ENCODE measurements around the gene TSHZ1. TPM values are rescaled to one million over a fixed set of nuclear protein-coding genes. Genes with fewer than 3 reads are reported as not detected.

TSHZ1 gene
- total RNA-seq, 3 donors from 2014 or later, result 22.7 to 66.6 (median 36.9) TPM

DNA sequence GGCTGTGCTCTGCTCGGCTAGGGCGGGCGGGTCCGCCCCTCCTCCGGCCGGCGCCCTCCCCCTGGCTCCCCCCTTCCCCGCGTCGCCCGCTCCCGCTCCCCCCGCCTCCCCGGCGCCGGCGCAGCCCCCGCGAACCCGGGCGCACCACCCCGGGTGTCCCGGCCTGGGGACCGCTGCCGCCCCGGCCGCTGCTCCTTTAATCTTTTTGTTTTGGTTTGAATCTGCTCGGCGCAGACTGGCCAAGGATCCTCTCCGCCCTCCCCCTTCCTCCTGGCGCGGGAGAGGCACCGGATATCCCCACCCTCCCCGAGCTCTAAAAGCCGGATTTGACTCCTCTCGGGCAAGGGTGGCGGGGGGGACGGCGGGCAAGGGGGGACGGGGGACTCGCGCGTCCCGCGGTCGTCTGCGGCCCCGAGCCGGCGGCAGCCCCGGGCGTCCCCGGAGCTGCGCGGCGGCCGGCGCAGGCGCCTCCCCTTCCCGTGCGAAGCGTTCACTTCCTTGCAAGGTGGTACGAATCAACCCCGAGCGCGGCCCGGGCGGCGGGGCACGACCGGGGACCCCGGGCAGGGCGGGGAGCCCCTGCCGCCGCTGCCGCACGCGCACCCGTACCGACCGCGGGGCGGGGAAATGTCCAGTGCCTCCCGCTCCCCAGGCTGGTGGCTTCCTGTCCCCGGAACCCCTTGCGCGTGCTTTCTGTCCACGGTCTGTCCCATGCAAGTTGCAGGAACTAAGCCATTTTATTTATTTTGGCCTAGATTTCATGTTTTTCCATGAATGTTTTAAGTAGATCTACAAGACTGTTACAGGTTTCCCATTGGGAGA, 1.3 kb upstream of the TSHZ1 start, which contains the start of gene PTGR3:
TSS of gene PTGR3 (minus strand) at position 11 of the 822 bp plus-strand sequence. CDS start 81 bp downstream, outside the sequence.
- intact Hi-C loops (cut with DNase I, micrococcal nuclease), result loop anchor here (10.0 kb wide), 2 partner anchors 565 to 715 kb away; partner anchors contain the start of gene CNDP2 (in 1 of the 2)
- ATAC-seq (peak; percentile 69), DNase-seq (peak; percentile 89 to 90 (median 89))
- TF ChIP-seq, protein P1, sequence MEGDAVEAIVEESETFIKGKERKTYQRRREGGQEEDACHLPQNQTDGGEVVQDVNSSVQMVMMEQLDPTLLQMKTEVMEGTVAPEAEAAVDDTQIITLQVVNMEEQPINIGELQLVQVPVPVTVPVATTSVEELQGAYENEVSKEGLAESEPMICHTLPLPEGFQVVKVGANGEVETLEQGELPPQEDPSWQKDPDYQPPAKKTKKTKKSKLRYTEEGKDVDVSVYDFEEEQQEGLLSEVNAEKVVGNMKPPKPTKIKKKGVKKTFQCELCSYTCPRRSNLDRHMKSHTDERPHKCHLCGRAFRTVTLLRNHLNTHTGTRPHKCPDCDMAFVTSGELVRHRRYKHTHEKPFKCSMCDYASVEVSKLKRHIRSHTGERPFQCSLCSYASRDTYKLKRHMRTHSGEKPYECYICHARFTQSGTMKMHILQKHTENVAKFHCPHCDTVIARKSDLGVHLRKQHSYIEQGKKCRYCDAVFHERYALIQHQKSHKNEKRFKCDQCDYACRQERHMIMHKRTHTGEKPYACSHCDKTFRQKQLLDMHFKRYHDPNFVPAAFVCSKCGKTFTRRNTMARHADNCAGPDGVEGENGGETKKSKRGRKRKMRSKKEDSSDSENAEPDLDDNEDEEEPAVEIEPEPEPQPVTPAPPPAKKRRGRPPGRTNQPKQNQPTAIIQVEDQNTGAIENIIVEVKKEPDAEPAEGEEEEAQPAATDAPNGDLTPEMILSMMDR (IDR thresholded peaks at IDR 0.05), result no peak
- H3K36me3 ChIP-seq (ENCODE audit: low read depth), result no peaks in the 10 kb centered on the region
- no peaks in the 10 kb centered on the region for H3K9me3 ChIP-seq
- H3K4me3 ChIP-seq, result peak within 1 kb of the TSS; percentile 86
- H3K4me1 ChIP-seq (ENCODE audit: low read depth), result peaks cover 37% of the 10 kb centered on the region

DNA sequence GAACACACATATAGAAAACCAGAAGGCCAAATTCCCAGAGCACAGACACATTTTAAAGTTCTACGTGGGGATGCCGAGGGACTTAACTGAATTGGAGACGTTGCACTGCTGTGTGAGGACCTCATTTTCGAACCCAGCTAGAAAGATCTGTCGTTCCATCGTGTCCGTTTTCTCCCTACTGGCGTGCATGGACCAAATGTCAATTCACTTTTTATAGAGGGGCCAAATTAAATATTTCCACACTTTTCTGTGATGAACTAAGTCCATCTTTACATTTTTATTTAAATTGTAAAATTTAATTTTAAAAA, 692 bp upstream of the TSHZ1 start:
- DNase-seq (no peak), ATAC-seq (no peak)
- Histone ChIP-seq H3K36me3 (ENCODE audit: low read depth) (no peaks in the 10 kb centered on the region), H3K4me3 (no peak overlapping the region), H3K9me3 (no peaks in the 10 kb centered on the region), H3K4me1 (ENCODE audit: low read depth) (peaks cover 42% of the 10 kb centered on the region)
- intact Hi-C loops (cut with DNase I, micrococcal nuclease), result loop anchor here (10.0 kb wide), 2 partner anchors 565 to 715 kb away; partner anchors contain the start of gene CNDP2 (in 1 of the 2)
- TF ChIP-seq, protein P1 (IDR thresholded peaks at IDR 0.05), result no peak

DNA sequence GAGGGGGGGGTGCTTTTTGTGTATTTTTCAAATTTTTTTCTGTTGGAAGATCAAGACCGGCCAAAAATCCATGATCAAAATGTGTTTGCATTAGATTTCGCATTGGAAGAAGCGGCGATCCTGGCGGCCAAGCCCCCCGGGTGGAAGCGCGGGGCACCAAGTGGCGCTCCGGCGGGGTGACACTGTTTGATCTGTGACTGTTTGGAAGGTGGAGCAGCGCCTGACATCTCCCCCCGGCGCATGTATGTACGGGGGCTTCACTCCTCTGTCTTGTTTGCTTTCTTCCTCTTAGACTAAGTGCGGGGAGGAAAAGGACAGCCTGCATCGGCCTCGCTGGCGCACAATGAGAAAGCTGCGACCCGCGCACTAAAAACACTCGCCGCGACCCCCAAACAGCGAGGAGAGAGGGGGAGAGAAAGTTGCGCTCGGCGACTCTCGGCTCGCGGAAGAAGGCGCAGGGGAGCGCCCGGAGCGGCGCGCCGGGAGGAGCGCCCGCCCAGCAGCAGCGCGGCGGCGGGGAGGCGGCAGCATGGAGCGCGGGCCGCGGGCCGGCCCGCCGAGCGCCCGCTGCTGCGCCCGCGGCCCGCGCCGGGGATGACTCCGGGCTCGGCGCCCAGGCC, 515 bp downstream of the TSHZ1 start:
- ATAC-seq (no peak), DNase-seq (peak in 2 of 3 donors; percentile 57 to 65)
- peaks cover 50% of the 10 kb centered on the region for H3K4me1 ChIP-seq (ENCODE audit: low read depth)
- no peaks in the 10 kb centered on the region for H3K9me3 ChIP-seq
- H3K36me3 ChIP-seq (ENCODE audit: low read depth), result no peaks in the 10 kb centered on the region
- peak overlapping the region; percentile 48 for H3K4me3 ChIP-seq
- TF ChIP-seq, protein P1 (IDR thresholded peaks at IDR 0.05), result no peak
- intact Hi-C loops (cut with DNase I, micrococcal nuclease), result no loop called here

DNA sequence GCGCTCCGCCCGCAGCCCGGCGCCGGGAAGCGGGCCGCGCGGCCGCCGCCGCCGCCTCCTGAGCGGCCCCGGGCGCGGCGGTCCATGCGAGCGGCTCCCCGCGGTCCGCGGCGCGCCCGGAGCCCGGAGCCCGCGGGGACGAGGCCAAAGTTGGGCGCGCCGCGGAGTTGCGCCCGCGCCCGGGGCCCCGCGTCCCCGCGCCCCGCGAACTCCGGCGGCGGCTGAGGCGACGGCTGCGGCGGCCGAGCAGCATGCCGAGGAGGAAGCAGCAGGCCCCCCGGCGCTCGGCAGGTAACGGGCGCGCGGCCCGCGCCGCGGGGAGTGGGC, 992 bp downstream of the TSHZ1 start:
- TF ChIP-seq, protein P1 (IDR thresholded peaks at IDR 0.05), result no peak
- intact Hi-C loops (cut with DNase I, micrococcal nuclease), result no loop called here
- DNase-seq (no peak), ATAC-seq (no peak)
- Histone ChIP-seq H3K4me1 (ENCODE audit: low read depth) (peaks cover 51% of the 10 kb centered on the region), H3K4me3 (peak overlapping the region; percentile 56), H3K9me3 (no peaks in the 10 kb centered on the region), H3K36me3 (ENCODE audit: low read depth) (no peaks in the 10 kb centered on the region)

DNA sequence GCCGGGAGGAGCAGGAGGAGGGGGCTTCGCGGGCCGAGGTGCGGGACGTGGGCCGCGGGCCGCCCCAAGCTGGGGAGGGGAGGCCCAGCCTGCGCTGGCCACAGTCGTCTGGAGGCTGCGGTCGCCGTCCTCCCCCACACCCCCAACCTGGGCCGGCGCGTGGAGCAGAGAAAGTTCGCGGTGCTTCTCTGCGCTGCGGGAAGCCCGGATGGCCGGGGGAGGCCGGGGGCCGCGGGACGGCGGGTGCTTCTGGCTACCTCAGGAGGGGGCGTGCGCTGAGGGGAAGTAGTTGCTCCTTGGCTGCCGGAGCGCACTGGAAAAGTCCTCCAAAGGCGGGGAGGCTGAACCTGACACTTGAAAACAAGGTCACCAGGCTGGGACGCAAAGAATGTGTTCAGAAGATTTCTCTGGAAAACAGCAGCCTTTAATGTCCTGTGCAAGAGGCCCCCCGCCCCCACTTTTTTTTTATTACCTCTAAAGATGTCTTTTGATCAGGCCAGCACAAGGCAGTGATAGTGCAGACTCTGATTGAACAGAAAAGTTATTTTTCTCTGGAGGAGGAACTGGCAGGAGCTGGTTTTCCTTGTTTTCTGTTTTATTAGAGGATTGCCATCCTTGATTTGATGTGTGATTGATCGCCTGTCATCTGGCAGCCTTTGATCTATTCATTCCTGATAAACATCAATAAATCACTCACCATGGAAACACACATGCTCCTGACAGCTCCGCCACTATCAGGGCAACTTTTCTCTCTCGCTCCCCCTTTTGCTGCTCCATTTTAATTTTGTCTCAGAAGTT, 1.6 kb downstream of the TSHZ1 start:
- peaks cover 51% of the 10 kb centered on the region for H3K4me1 ChIP-seq (ENCODE audit: low read depth)
- TF ChIP-seq, protein P1 (IDR thresholded peaks at IDR 0.05), result no peak
- no peak for ATAC-seq
- intact Hi-C loops (cut with DNase I, micrococcal nuclease), result no loop called here
- no peaks in the 10 kb centered on the region for H3K36me3 ChIP-seq (ENCODE audit: low read depth)
- no peaks in the 10 kb centered on the region for H3K9me3 ChIP-seq
- peak overlapping the region; percentile 56 for H3K4me3 ChIP-seq
- DNase-seq, result peak; percentile 54 to 73 (median 68)

Data from mucosa of descending colon (tissue), 3 donors.